IPS DF 6.9 (cell line): ENCODE data around the gene PLEKHN1.
"Not testable (repeated sequence)": the region's sequence is repeated elsewhere in the genome, so short reads cannot be mapped to it uniquely, and the experiment has no call there.

ENCODE experiments used
- DNase-seq: peaks from one replicate; pipeline ENCODE4 v3.0.0-alpha.2; 2013; ENCODE audit warnings: low read depth, low spot score
- H3K27ac ChIP-seq: one replicate; pipeline ENCODE4 v1.5.1; 2013; ENCODE audit warnings: low read length, control low read depth
- H3K27me3 ChIP-seq: 2 replicates; pipeline ENCODE4 v1.6.1; 2013; ENCODE audit warnings: mild to moderate bottlenecking, low read length; ENCODE audit not compliant: control insufficient read depth, insufficient read depth
- H3K36me3 ChIP-seq: 2 replicates; pipeline ENCODE4 v1.6.1; 2013; ENCODE audit warnings: low read length; ENCODE audit not compliant: control insufficient read depth, insufficient read depth
- H3K4me1 ChIP-seq: 2 replicates; pipeline ENCODE4 v1.6.1; 2013; ENCODE audit warnings: low read length; ENCODE audit not compliant: control insufficient read depth, insufficient read depth
- H3K4me3 ChIP-seq: 2 replicates; pipeline ENCODE4 v1.5.1; 2013; ENCODE audit warnings: mild to moderate bottlenecking, low read length
- H3K9me3 ChIP-seq: 2 replicates; pipeline ENCODE4 v1.6.1; 2013; ENCODE audit warnings: low read length, inconsistent platforms; ENCODE audit not compliant: control insufficient read depth, insufficient read depth
- WGBS: extraction: QIAGEN DNeasy Blood & Tissue Kit; methylation state at CpG from one replicate; pipeline ENCODE4 v1.1.7; 2013; ENCODE audit warnings: mixed read lengths, missing lambda C conversion rate; ENCODE audit not compliant: insufficient read length, insufficient coverage; 5-methylcytosine and 5-hydroxymethylcytosine counted together

Gene PLEKHN1

GRCh38 chr1:1004780-1005697 lies 38.8 kb downstream of the PLEKHN1 start:
- H3K27ac ChIP-seq, result no peak overlapping the region
- no peak for DNase-seq
- no peaks in the 10 kb centered on the region; the same call in 1 of the 2 replicates for H3K27me3 ChIP-seq
- no peaks in the 10 kb centered on the region for H3K36me3 ChIP-seq
- H3K9me3 ChIP-seq, result no peaks in the 10 kb centered on the region
- peaks cover 11% of the 10 kb centered on the region for H3K4me1 ChIP-seq
- no CpG with 5 or more reads among the region's 21 CpGs for WGBS
- H3K4me3 ChIP-seq, result no peak overlapping the region

GRCh38 chr1:1005774-1006304 lies 39.6 kb downstream of the PLEKHN1 start:
- H3K4me1 ChIP-seq, result peaks cover 11% of the 10 kb centered on the region
- H3K36me3 ChIP-seq, result no peaks in the 10 kb centered on the region
- no peaks in the 10 kb centered on the region; the same call in 1 of the 2 replicates for H3K27me3 ChIP-seq
- H3K9me3 ChIP-seq, result no peaks in the 10 kb centered on the region
- no peak for DNase-seq
- H3K27ac ChIP-seq, result no peak overlapping the region
- H3K4me3 ChIP-seq, result no peak overlapping the region
- WGBS, result no CpG with 5 or more reads among the region's 23 CpGs

GRCh38 chr1:1006305-1007159 lies 40.2 kb downstream of the PLEKHN1 start:
- Histone ChIP-seq H3K27ac (no peak overlapping the region), H3K36me3 (no peaks in the 10 kb centered on the region), H3K4me1 (peaks cover 11% of the 10 kb centered on the region), H3K27me3 (no peaks in the 10 kb centered on the region; the same call in 1 of the 2 replicates), H3K9me3 (no peaks in the 10 kb centered on the region), H3K4me3 (no peak overlapping the region)
- WGBS, result no CpG with 5 or more reads among the region's 37 CpGs
- no peak for DNase-seq

GRCh38 chr1:1010131-1010530 lies 43.8 kb downstream of the PLEKHN1 start:
- not testable (repeated sequence) for H3K27ac ChIP-seq, H3K27me3 ChIP-seq, H3K4me1 ChIP-seq, H3K4me3 ChIP-seq, H3K9me3 ChIP-seq, H3K36me3 ChIP-seq, DNase-seq
- WGBS, result no CpG with 5 or more reads among the region's 8 CpGs

- no peaks in the 10 kb centered on the region for H3K27me3 ChIP-seq
- no peak overlapping the region for H3K27ac ChIP-seq
- H3K4me1 ChIP-seq, result peaks cover 2% of the 10 kb centered on the region
- DNase-seq, result no peak
- H3K36me3 ChIP-seq, result no peaks in the 10 kb centered on the region
- no CpG with 5 or more reads among the region's 14 CpGs for WGBS
- no peak overlapping the region for H3K4me3 ChIP-seq
- no peaks in the 10 kb centered on the region for H3K9me3 ChIP-seq
These were observed 45.2 kb downstream of the PLEKHN1 start for GRCh38 chr1:1011396-1011949.

DNA sequence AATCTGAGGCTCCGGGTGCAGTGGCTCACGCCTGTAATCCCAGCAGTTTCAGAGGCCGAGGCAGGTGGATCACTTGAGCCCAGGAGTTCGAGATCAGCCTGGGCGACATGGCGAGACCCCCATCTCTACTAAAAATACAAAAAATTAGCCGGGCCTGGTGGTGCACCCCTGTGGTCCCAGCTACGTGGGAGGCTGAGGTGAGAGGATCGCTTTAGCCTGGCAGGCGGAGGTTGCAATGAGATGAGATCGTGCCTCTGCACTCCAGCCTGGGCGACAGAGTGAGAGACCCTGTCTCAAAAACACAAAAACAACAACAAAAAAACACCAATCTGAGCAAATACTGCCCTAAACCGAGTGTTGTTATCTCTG lies 46.4 kb downstream of the PLEKHN1 start:
- not testable (repeated sequence) for H3K4me3 ChIP-seq, H3K36me3 ChIP-seq, H3K9me3 ChIP-seq, H3K27ac ChIP-seq, DNase-seq, H3K4me1 ChIP-seq, H3K27me3 ChIP-seq
- no CpG with 5 or more reads among the region's 13 CpGs for WGBS

GRCh38 chr1:1013105-1013921 lies 47.0 kb downstream of the PLEKHN1 start, which contains the start of gene ISG15:
Gene ISG15, plus strand, starts transcription at chr1:1013497. Its CDS starts 77 bp downstream, at chr1:1013574.
- H3K4me3 ChIP-seq, result peak within 1 kb of the TSS; percentile 57; the same call in 1 of the 2 replicates
- WGBS, result no CpG with 5 or more reads among the region's 30 CpGs
- DNase-seq, result no peak

GRCh38 chr1:1013922-1014648 lies 47.8 kb downstream of the PLEKHN1 start:
- Histone ChIP-seq H3K9me3 (no peaks in the 10 kb centered on the region), H3K36me3 (no peaks in the 10 kb centered on the region), H3K4me3 (no peak overlapping the region; the same call in 1 of the 2 replicates), H3K27ac (no peak overlapping the region), H3K4me1 (peaks cover 2% of the 10 kb centered on the region), H3K27me3 (no peaks in the 10 kb centered on the region)
- WGBS, result no CpG with 5 or more reads among the region's 41 CpGs
- no peak for DNase-seq

More at GRCh38 chr1:1013105-1013921, 47.0 kb downstream of the PLEKHN1 start, which contains the start of gene ISG15:
- H3K27me3 ChIP-seq, result no peaks in the 10 kb centered on the region
- H3K9me3 ChIP-seq, result no peaks in the 10 kb centered on the region
- no peaks in the 10 kb centered on the region for H3K36me3 ChIP-seq
- H3K27ac ChIP-seq, result no peak within 1 kb of the TSS
- peaks cover 2% of the 10 kb centered on the region for H3K4me1 ChIP-seq
